Measurements from ENCODE around the gene RNF14. TPM values are rescaled to one million over a fixed set of nuclear protein-coding genes. Genes with fewer than 3 reads are reported as not detected.

Gene RNF14
- total RNA-seq, 1 experiment from 2014 or later = 67.1 TPM

- DNase-seq (ENCODE audit: low spot score) = peak; percentile 44
- no TSS peak for BruUV-seq (replicated peaks)
Observed at GRCh38 chr5:141951332-141951781, 17.5 kb upstream of the RNF14 start.

GRCh38 chr5:141952020-141952419 lies 16.9 kb upstream of the RNF14 start:
- CTCF ChIA-PET = no interaction called here
- no peak for DNase-seq (ENCODE audit: low spot score)
- BruUV-seq (replicated peaks) = no TSS peak
- Histone ChIP-seq H3K4me1 (ENCODE audit: insufficient read depth, low read length, poor library complexity, severe bottlenecking) (no peaks in the 10 kb centered on the region), H3K27ac (ENCODE audit: low read depth, low read length, poor library complexity, severe bottlenecking) (no peak overlapping the region), H3K27me3 (replicated peaks; ENCODE audit: insufficient read depth, low read depth, low read length, poor library complexity) (no peaks in the 10 kb centered on the region), H3K36me3 (ENCODE audit: insufficient read depth, low read length, poor library complexity, severe bottlenecking) (no peaks in the 10 kb centered on the region), H3K4me3 (ENCODE audit: low read depth, low read length, poor library complexity, severe bottlenecking) (no peak overlapping the region), H3K9me3 (ENCODE audit: low read depth, low read length, poor library complexity, severe bottlenecking) (no peaks in the 10 kb centered on the region)
- no peak for TF ChIP-seq CTCF (conservative IDR thresholded peaks at IDR 0.05; ENCODE audit: low read depth, low read length)
- no peak for TF ChIP-seq EZH2 (IDR thresholded peaks at IDR 0.05; ENCODE audit: borderline replicate concordance, low read depth, low read length, poor library complexity, severe bottlenecking)
- intact Hi-C loops (cut with micrococcal nuclease; ENCODE audit: unreplicated experiment) = no loop called here
- POLR2A ChIA-PET (ENCODE audit: low non-redundant PET) = no interaction called here

More at GRCh38 chr5:141951332-141951781, 17.5 kb upstream of the RNF14 start:
- Histone ChIP-seq H3K4me1 (ENCODE audit: insufficient read depth, low read length, poor library complexity, severe bottlenecking) (no peaks in the 10 kb centered on the region), H3K27me3 (replicated peaks; ENCODE audit: insufficient read depth, low read depth, low read length, poor library complexity) (no peaks in the 10 kb centered on the region), H3K36me3 (ENCODE audit: insufficient read depth, low read length, poor library complexity, severe bottlenecking) (no peaks in the 10 kb centered on the region), H3K4me3 (ENCODE audit: low read depth, low read length, poor library complexity, severe bottlenecking) (no peak overlapping the region), H3K27ac (ENCODE audit: low read depth, low read length, poor library complexity, severe bottlenecking) (no peak overlapping the region), H3K9me3 (ENCODE audit: low read depth, low read length, poor library complexity, severe bottlenecking) (no peaks in the 10 kb centered on the region)
- no peak for TF ChIP-seq EZH2 (IDR thresholded peaks at IDR 0.05; ENCODE audit: borderline replicate concordance, low read depth, low read length, poor library complexity, severe bottlenecking)
- TF ChIP-seq CTCF (conservative IDR thresholded peaks at IDR 0.05; ENCODE audit: low read depth, low read length) = peak; percentile 53
- POLR2A ChIA-PET (ENCODE audit: low non-redundant PET) = no interaction called here
- intact Hi-C loops (cut with micrococcal nuclease; ENCODE audit: unreplicated experiment) = no loop called here
- CTCF ChIA-PET = no interaction called here

GRCh38 chr5:141954194-141954593 lies 14.7 kb upstream of the RNF14 start:
- no peak for TF ChIP-seq CTCF (conservative IDR thresholded peaks at IDR 0.05; ENCODE audit: low read depth, low read length)
- no peak for TF ChIP-seq EZH2 (IDR thresholded peaks at IDR 0.05; ENCODE audit: borderline replicate concordance, low read depth, low read length, poor library complexity, severe bottlenecking)
- H3K9me3 ChIP-seq (ENCODE audit: low read depth, low read length, poor library complexity, severe bottlenecking) = no peaks in the 10 kb centered on the region
- H3K4me1 ChIP-seq (ENCODE audit: insufficient read depth, low read length, poor library complexity, severe bottlenecking) = peaks cover 11% of the 10 kb centered on the region
- BruUV-seq (replicated peaks) = no TSS peak
- H3K4me3 ChIP-seq (ENCODE audit: low read depth, low read length, poor library complexity, severe bottlenecking) = no peak overlapping the region
- no peaks in the 10 kb centered on the region for H3K36me3 ChIP-seq (ENCODE audit: insufficient read depth, low read length, poor library complexity, severe bottlenecking)
- DNase-seq (ENCODE audit: low spot score) = no peak
- intact Hi-C loops (cut with micrococcal nuclease; ENCODE audit: unreplicated experiment) = no loop called here
- POLR2A ChIA-PET (ENCODE audit: low non-redundant PET) = no interaction called here
- H3K27me3 ChIP-seq (replicated peaks; ENCODE audit: insufficient read depth, low read depth, low read length, poor library complexity) = no peaks in the 10 kb centered on the region
- H3K27ac ChIP-seq (ENCODE audit: low read depth, low read length, poor library complexity, severe bottlenecking) = no peak overlapping the region
- CTCF ChIA-PET = interaction anchor here (0.6 kb wide), 1 partner anchor 67 kb away, joined by 4 read pairs; no protein-coding TSS in a partner anchor
